IPS-18c (cell line): ENCODE measurements around the gene OR1A2.
"Not testable (repeated sequence)": the region's sequence is repeated elsewhere in the genome, so short reads cannot be mapped to it uniquely, and the experiment has no call there.

ENCODE experiments used
- H3K4me3 ChIP-seq: 2 replicates; pipeline ENCODE4 v1.7.0; 2013; ENCODE audit warnings: low read depth, mild to moderate bottlenecking, low read length, moderate library complexity; ENCODE audit not compliant: insufficient read depth
- H3K9me3 ChIP-seq: one replicate; pipeline ENCODE4 v1.6.1; 2013; ENCODE audit warnings: mild to moderate bottlenecking, low read length, moderate library complexity; ENCODE audit not compliant: control insufficient read depth, insufficient read depth

The OR1A2 gene

GRCh38 chr17:3197219-3197618 is at the start of gene OR1A2:
Gene OR1A2, plus strand, starts transcription at chr17:3197519. Its CDS starts 0 bp downstream, at chr17:3197519.
- no peaks in the 10 kb centered on the region for H3K9me3 ChIP-seq
- no peak within 1 kb of the TSS for H3K4me3 ChIP-seq

- H3K9me3 ChIP-seq, result no peaks in the 10 kb centered on the region
- no peak overlapping the region for H3K4me3 ChIP-seq
Measured at GRCh38 chr17:3157218-3157617, 40.1 kb upstream of the OR1A2 start.

GRCh38 chr17:3167574-3167973 is 29.7 kb upstream of the OR1A2 start:
- Histone ChIP-seq H3K9me3 (peaks cover 5% of the 10 kb centered on the region), H3K4me3 (no peak overlapping the region)

- no peak overlapping the region for H3K4me3 ChIP-seq
- H3K9me3 ChIP-seq, result no peaks in the 10 kb centered on the region
Measured at GRCh38 chr17:3189961-3190360, 7.4 kb upstream of the OR1A2 start.

GRCh38 chr17:3207367-3207766 is 10.0 kb downstream of the OR1A2 start, which contains the start of gene OR1A1:
Gene OR1A1, plus strand, starts transcription at chr17:3207667. Its CDS starts 7,954 bp downstream, at chr17:3215621.
- Histone ChIP-seq H3K4me3 (no peak within 1 kb of the TSS), H3K9me3 (no peaks in the 10 kb centered on the region)

- Histone ChIP-seq H3K9me3 (no peaks in the 10 kb centered on the region), H3K4me3 (no peak overlapping the region)
Measured at GRCh38 chr17:3208484-3208883, 11.2 kb downstream of the OR1A2 start.

- Histone ChIP-seq H3K4me3 (no peak overlapping the region), H3K9me3 (no peaks in the 10 kb centered on the region)
Measured at GRCh38 chr17:3213001-3213400, 15.7 kb downstream of the OR1A2 start.

- no peaks in the 10 kb centered on the region for H3K9me3 ChIP-seq
- no peak overlapping the region for H3K4me3 ChIP-seq
Measured at GRCh38 chr17:3213587-3213986, 16.3 kb downstream of the OR1A2 start.

- not testable (repeated sequence) for H3K9me3 ChIP-seq, H3K4me3 ChIP-seq
Measured at GRCh38 chr17:3219978-3220377, 22.7 kb downstream of the OR1A2 start.

- no peak overlapping the region for H3K4me3 ChIP-seq
- H3K9me3 ChIP-seq, result no peaks in the 10 kb centered on the region
Measured at GRCh38 chr17:3221850-3222249, 24.5 kb downstream of the OR1A2 start.

GRCh38 chr17:3222505-3222904 is 25.2 kb downstream of the OR1A2 start:
- H3K4me3 ChIP-seq, result no peak overlapping the region
- no peaks in the 10 kb centered on the region for H3K9me3 ChIP-seq

- not testable (repeated sequence) for H3K4me3 ChIP-seq, H3K9me3 ChIP-seq
Measured at GRCh38 chr17:3224721-3225352, 27.5 kb downstream of the OR1A2 start.

- not testable (repeated sequence) for H3K4me3 ChIP-seq, H3K9me3 ChIP-seq
Measured at GRCh38 chr17:3232300-3232699, 35.0 kb downstream of the OR1A2 start.

GRCh38 chr17:3238685-3239084 is 41.4 kb downstream of the OR1A2 start:
- not testable (repeated sequence) for H3K4me3 ChIP-seq, H3K9me3 ChIP-seq

- not testable (repeated sequence) for H3K4me3 ChIP-seq, H3K9me3 ChIP-seq
Measured at GRCh38 chr17:3241044-3241443, 43.7 kb downstream of the OR1A2 start.

- H3K4me3 ChIP-seq, H3K9me3 ChIP-seq: not testable (repeated sequence)
Measured at GRCh38 chr17:3244841-3245240, 47.5 kb downstream of the OR1A2 start.
